ENCODE results near the gene RABGAP1L.
A peak's percentile ranks its signal among the peaks of the same experiment; 100 is the strongest.

RABGAP1L gene

GRCh38 chr1:174874331-174875053, 715.2 kb downstream of the RABGAP1L start:
- no peak for TF ChIP-seq CTCF (IDR thresholded peaks at IDR 0.05; ENCODE audit: control extremely low read depth, extremely low read depth, low read depth, missing control alignments)
- peak; percentile 39 for DNase-seq (ENCODE audit: extremely low spot score)
- ChIA-PET POLR2A (interaction anchor here (0.6 to 1.0 kb wide), 3 partner anchors 10 to 75 kb away, joined by 3 to 6 read pairs (median 3); no protein-coding TSS in a partner anchor), CTCF (interaction anchor here (0.7 to 1.6 kb wide), 8 partner anchors 9 to 90 kb away, joined by 3 to 4 read pairs (median 3); no protein-coding TSS in a partner anchor)

- ChIA-PET CTCF (interaction anchor here (1.2 to 1.6 kb wide), 4 partner anchors 8 to 57 kb away, joined by 3 to 4 read pairs (median 3); no protein-coding TSS in a partner anchor), POLR2A (no interaction called here)
- no peak for DNase-seq (ENCODE audit: extremely low spot score)
- no peak for TF ChIP-seq CTCF (IDR thresholded peaks at IDR 0.05; ENCODE audit: control extremely low read depth, extremely low read depth, low read depth, missing control alignments)
Measured at GRCh38 chr1:174875306-174875705, 716.0 kb downstream of the RABGAP1L start.

- TF ChIP-seq CTCF (IDR thresholded peaks at IDR 0.05; ENCODE audit: control extremely low read depth, extremely low read depth, low read depth, missing control alignments) = no peak
- CTCF ChIA-PET = interaction anchor here (1.0 to 1.9 kb wide), 3 partner anchors 12 to 15 kb away, joined by 3 to 5 read pairs (median 3); no protein-coding TSS in a partner anchor
- POLR2A ChIA-PET = no interaction called here
- no peak for DNase-seq (ENCODE audit: extremely low spot score)
Measured at GRCh38 chr1:174877208-174877673, 717.9 kb downstream of the RABGAP1L start.

GRCh38 chr1:174880171-174880570, 720.9 kb downstream of the RABGAP1L start:
- no peak for DNase-seq (ENCODE audit: extremely low spot score)
- POLR2A ChIA-PET = interaction anchor here (0.7 kb wide), 1 partner anchor 119 kb away, joined by 3 read pairs; no protein-coding TSS in a partner anchor
- TF ChIP-seq CTCF (IDR thresholded peaks at IDR 0.05; ENCODE audit: control extremely low read depth, extremely low read depth, low read depth, missing control alignments) = no peak
- CTCF ChIA-PET = interaction anchor here (0.9 to 1.3 kb wide), 4 partner anchors 10 to 98 kb away, joined by 3 to 4 read pairs (median 4); no protein-coding TSS in a partner anchor

- ChIA-PET CTCF (interaction anchor here (0.7 to 1.5 kb wide), 5 partner anchors 9 to 72 kb away, joined by 3 to 4 read pairs (median 3); no protein-coding TSS in a partner anchor), POLR2A (no interaction called here)
- no peak for DNase-seq (ENCODE audit: extremely low spot score)
- TF ChIP-seq CTCF (IDR thresholded peaks at IDR 0.05; ENCODE audit: control extremely low read depth, extremely low read depth, low read depth, missing control alignments) = peak; percentile 15
Measured at GRCh38 chr1:174883409-174883808, 724.1 kb downstream of the RABGAP1L start.

- no peak for DNase-seq (ENCODE audit: extremely low spot score)
- ChIA-PET POLR2A (no interaction called here), CTCF (interaction anchor here (1.1 to 1.3 kb wide), 3 partner anchors 9 to 27 kb away, joined by 3 to 4 read pairs (median 4); no protein-coding TSS in a partner anchor)
- TF ChIP-seq CTCF (IDR thresholded peaks at IDR 0.05; ENCODE audit: control extremely low read depth, extremely low read depth, low read depth, missing control alignments) = no peak
Measured at GRCh38 chr1:174884038-174884437, 724.7 kb downstream of the RABGAP1L start.
